K562 (cell line): ENCODE results near the gene AGRN. TPM values are rescaled to one million over a fixed set of nuclear protein-coding genes. Genes with fewer than 3 reads are reported as not detected.
A peak's percentile ranks its signal among the peaks of the same experiment; 100 is the strongest.

Experiments
- BCOR ChIP-seq: fragments of 450-650 bp; IDR thresholded peaks from 2 replicates; pipeline ENCODE4 v1.6.1; 2016
- CREB3L1 ChIP-seq: fragments of 450-650 bp; IDR thresholded peaks from 2 replicates; pipeline ENCODE4 v1.6.1; 2014; ENCODE audit warnings: low read depth, mild to moderate bottlenecking, moderate library complexity, borderline replicate concordance
- E2F6 ChIP-seq, 2 experiments: IDR thresholded peaks; 2 replicates each; pipeline ENCODE4 v1.6.1; 2011; ENCODE audit warnings: borderline replicate concordance in 1 of 2, control low read depth in 1 of 2, low read depth in 1 of 2, low read length in 1 of 2, mild to moderate bottlenecking in 1 of 2, mixed read lengths in 1 of 2, moderate library complexity in 1 of 2; ENCODE audit not compliant: insufficient read depth in 1 of 2, insufficient read length in 1 of 2, poor library complexity in 1 of 2, severe bottlenecking in 1 of 2; ENCODE audit errors: extremely low read depth in 1 of 2
- ETS2 ChIP-seq: IDR thresholded peaks from 2 replicates; pipeline ENCODE4 v1.6.1; 2016; ENCODE audit warnings: borderline replicate concordance, missing genetic modification characterization, mild to moderate bottlenecking, moderate library complexity, missing compliant biosample characterization; ENCODE audit not compliant: poor library complexity, severe bottlenecking
- KDM1A ChIP-seq, 2 experiments: fragments of 450-650 bp; IDR thresholded peaks; 2 replicates each; pipeline ENCODE4 v1.6.1; 2016; ENCODE audit warnings: mild to moderate bottlenecking in 2 of 2
- NCOA4 ChIP-seq: fragments of 450-650 bp; IDR thresholded peaks from 2 replicates; pipeline ENCODE4 v1.6.1; 2018; ENCODE audit warnings: mild to moderate bottlenecking; ENCODE audit not compliant: partially characterized antibody
- NONO ChIP-seq, 2 experiments: fragments of 200-400 bp in 1 of 2; fragments of 450-650 bp in 1 of 2; formaldehyde crosslinking in 1 of 2; IDR thresholded peaks; 2 replicates each; pipeline ENCODE4 v1.6.1; 2017; ENCODE audit warnings: low read depth in 2 of 2, mild to moderate bottlenecking in 2 of 2, moderate library complexity in 2 of 2, low read length in 1 of 2
- RB1 ChIP-seq: fragments of 450-650 bp; IDR thresholded peaks from 2 replicates; pipeline ENCODE4 v1.6.1; 2017; ENCODE audit warnings: low read depth, mild to moderate bottlenecking
- RBFOX2 ChIP-seq: fragments of 200-400 bp; formaldehyde crosslinking; IDR thresholded peaks from 2 replicates; pipeline ENCODE4 v1.6.1; 2017; ENCODE audit warnings: low read depth, mild to moderate bottlenecking, low read length, moderate library complexity
- RHOXF2B ChIP-seq: fragments of 250-450 bp; sonication (Bioruptor Pico); conservative IDR thresholded peaks from 2 replicates; pipeline ENCODE4 v1.5.1; 2021
- SP1 ChIP-seq: sonication (generic); formaldehyde crosslinking; IDR thresholded peaks from 2 replicates; pipeline ENCODE4 v1.8.1; 2022; ENCODE audit warnings: mild to moderate bottlenecking, missing genetic modification reagents
- SP2 ChIP-seq: IDR thresholded peaks from 2 replicates; pipeline ENCODE4 v1.6.1; 2011; ENCODE audit warnings: mild to moderate bottlenecking, low read depth, low read length, moderate library complexity; ENCODE audit not compliant: poor library complexity, severe bottlenecking; ENCODE audit errors: extremely low read depth
- TFAP4 ChIP-seq: sonication (generic); formaldehyde crosslinking; IDR thresholded peaks from 2 replicates; pipeline ENCODE4 v1.8.0; 2022; ENCODE audit warnings: missing genetic modification reagents, mild to moderate bottlenecking, moderate library complexity, borderline replicate concordance
- ZBTB5 ChIP-seq: fragments of 450-650 bp; IDR thresholded peaks from 2 replicates; pipeline ENCODE4 v1.6.1; 2017; ENCODE audit warnings: antibody characterized with exemption
- ZBTB8A ChIP-seq: fragments of 450-650 bp; IDR thresholded peaks from 2 replicates; pipeline ENCODE4 v1.6.1; 2018; ENCODE audit warnings: mild to moderate bottlenecking, moderate library complexity; ENCODE audit not compliant: partially characterized antibody
- ZFX ChIP-seq: sonication (generic); formaldehyde crosslinking; IDR thresholded peaks from 2 replicates; pipeline ENCODE4 v1.8.0; 2022; ENCODE audit warnings: mild to moderate bottlenecking, missing genetic modification reagents, moderate library complexity
- ZNF165 ChIP-seq: fragments of 250-450 bp; sonication (Bioruptor Pico); IDR thresholded peaks from 2 replicates; pipeline ENCODE4 v1.4.0; 2020; ENCODE audit warnings: borderline replicate concordance
- ZNF23 ChIP-seq: fragments of 250-450 bp; sonication (Bioruptor Pico); IDR thresholded peaks from 2 replicates; pipeline ENCODE4 v1.4.0; 2020; ENCODE audit warnings: mild to moderate bottlenecking
- ZNF395 ChIP-seq: fragments of 200-800 bp; sonication (Bioruptor generic); IDR thresholded peaks from 2 replicates; pipeline ENCODE4 v1.6.1; 2017; ENCODE audit warnings: missing genetic modification characterization, missing compliant biosample characterization
- polyA plus RNA-seq, 8 experiments: library from polyadenylated mRNA; depleted of rRNA in 4 of 8; stranded (reverse) in 5 of 8; unstranded in 3 of 8; fragments of >200 nt; fragmentation: Nextera tagmentation in 2 of 8; fragmentation: Illumina TruSeq in 1 of 8; extraction: Ambion mirVana in 2 of 8; extraction: Trizol in 1 of 8; gene quantifications; 2 replicates each; pipeline versions ENCODE4 v1.2.1 to v1.2.3, GENCODE V29; 2011 to 2014; ENCODE audit warnings: inconsistent platforms in 1 of 8, missing spikeins in 1 of 8
- total RNA-seq, 7 experiments: library from RNA; depleted of rRNA in 6 of 7; stranded (reverse); fragments of >200 nt in 6 of 7; fragmentation: Illumina TruSeq in 2 of 7; extraction: Trizol in 2 of 7; gene quantifications; 2 replicates each; pipeline versions ENCODE4 v1.2.1 to v1.2.3, GENCODE V29; 2011 to 2021; ENCODE audit warnings: low replicate concordance in 1 of 7

The AGRN gene
- total and polyA plus RNA-seq, 9 of the 15 experiments (the other 6 are each of a cell fraction or from before 2014, with no cell fraction given), result 0.04 to 111 (median 18.1) TPM

GRCh38 chr1:1019122-1019999, 559 bp upstream of the AGRN start (continued):
- peak; percentile 7 for TF ChIP-seq SP2
- peak in 1 of 2 experiments; percentile 60 for TF ChIP-seq E2F6 (IDR thresholded peaks at IDR 0.05; ENCODE audit: borderline replicate concordance in 1 of 2, extremely low read depth in 1 of 2, insufficient read depth in 1 of 2, insufficient read length in 1 of 2, low read depth in 1 of 2, low read length in 1 of 2, poor library complexity in 1 of 2, severe bottlenecking in 1 of 2)
- TF ChIP-seq CREB3L1, result no peak
- no peak for TF ChIP-seq RHOXF2B (CRISPR knock-in tag)
- TF ChIP-seq ZNF165 (CRISPR knock-in tag), result 0 out of 2 replicates have a peak, but pooled peaks have one; percentile 33
- peak; percentile 71 for TF ChIP-seq RB1
- 0 out of 2 replicates have a peak, but pooled peaks have one; percentile 24 for TF ChIP-seq TFAP4 (CRISPR knock-in tag)
- TF ChIP-seq ZNF395 (CRISPR knock-in tag), result 0 out of 2 replicates have a peak, but pooled peaks have one; percentile 66
- peak; percentile 81 for TF ChIP-seq ZBTB5
- TF ChIP-seq RBFOX2, result peak; percentile 52
- TF ChIP-seq KDM1A (IDR thresholded peaks at IDR 0.05), result peak; percentile 49 to 77; a peak in 3 of 4 replicates
- TF ChIP-seq SP1 (CRISPR knock-in tag), result peak; percentile 86
- TF ChIP-seq ZNF23 (CRISPR knock-in tag), result no peak
- peak in 1 of 2 experiments; percentile 44; a peak in 1 of 4 replicates for TF ChIP-seq NONO (IDR thresholded peaks at IDR 0.05; ENCODE audit: low read depth in 2 of 2, low read length in 1 of 2)
- TF ChIP-seq NCOA4, result no peak
- TF ChIP-seq ZBTB8A, result no peak
- TF ChIP-seq ETS2, result no peak
- peak; percentile 51 for TF ChIP-seq ZFX (CRISPR knock-in tag)
- TF ChIP-seq BCOR, result peak; percentile 99
